ENCODE measurements around the gene ERCC6.

- no peak for TF ChIP-seq POLR2AphosphoS5 (IDR thresholded peaks at IDR 0.05)
- TF ChIP-seq CTCF (IDR thresholded peaks at IDR 0.05; ENCODE audit: poor library complexity, severe bottlenecking): no peak
- TF ChIP-seq EP300 (conservative IDR thresholded peaks at IDR 0.05; ENCODE audit: poor library complexity, severe bottlenecking): no peak
- no peak for TF ChIP-seq TAF1 (IDR thresholded peaks at IDR 0.05; ENCODE audit: low read depth)
- TF ChIP-seq RAD21 (conservative IDR thresholded peaks at IDR 0.05): no peak
- TF ChIP-seq, protein P1, sequence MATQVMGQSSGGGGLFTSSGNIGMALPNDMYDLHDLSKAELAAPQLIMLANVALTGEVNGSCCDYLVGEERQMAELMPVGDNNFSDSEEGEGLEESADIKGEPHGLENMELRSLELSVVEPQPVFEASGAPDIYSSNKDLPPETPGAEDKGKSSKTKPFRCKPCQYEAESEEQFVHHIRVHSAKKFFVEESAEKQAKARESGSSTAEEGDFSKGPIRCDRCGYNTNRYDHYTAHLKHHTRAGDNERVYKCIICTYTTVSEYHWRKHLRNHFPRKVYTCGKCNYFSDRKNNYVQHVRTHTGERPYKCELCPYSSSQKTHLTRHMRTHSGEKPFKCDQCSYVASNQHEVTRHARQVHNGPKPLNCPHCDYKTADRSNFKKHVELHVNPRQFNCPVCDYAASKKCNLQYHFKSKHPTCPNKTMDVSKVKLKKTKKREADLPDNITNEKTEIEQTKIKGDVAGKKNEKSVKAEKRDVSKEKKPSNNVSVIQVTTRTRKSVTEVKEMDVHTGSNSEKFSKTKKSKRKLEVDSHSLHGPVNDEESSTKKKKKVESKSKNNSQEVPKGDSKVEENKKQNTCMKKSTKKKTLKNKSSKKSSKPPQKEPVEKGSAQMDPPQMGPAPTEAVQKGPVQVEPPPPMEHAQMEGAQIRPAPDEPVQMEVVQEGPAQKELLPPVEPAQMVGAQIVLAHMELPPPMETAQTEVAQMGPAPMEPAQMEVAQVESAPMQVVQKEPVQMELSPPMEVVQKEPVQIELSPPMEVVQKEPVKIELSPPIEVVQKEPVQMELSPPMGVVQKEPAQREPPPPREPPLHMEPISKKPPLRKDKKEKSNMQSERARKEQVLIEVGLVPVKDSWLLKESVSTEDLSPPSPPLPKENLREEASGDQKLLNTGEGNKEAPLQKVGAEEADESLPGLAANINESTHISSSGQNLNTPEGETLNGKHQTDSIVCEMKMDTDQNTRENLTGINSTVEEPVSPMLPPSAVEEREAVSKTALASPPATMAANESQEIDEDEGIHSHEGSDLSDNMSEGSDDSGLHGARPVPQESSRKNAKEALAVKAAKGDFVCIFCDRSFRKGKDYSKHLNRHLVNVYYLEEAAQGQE (IDR thresholded peaks at IDR 0.05; ENCODE audit: borderline replicate concordance): no peak
Observed at GRCh38 chr10:49543604-49544003, 4.7 kb upstream of the ERCC6 start.
